ENCODE data around the gene LIME1.

The LIME1 gene

GRCh38 chr20:63706852-63707557, 29.5 kb upstream of the LIME1 start:
- no peak for TF ChIP-seq ZFX (IDR thresholded peaks at IDR 0.05; ENCODE audit: borderline replicate concordance)
- TF ChIP-seq CTCF (IDR thresholded peaks at IDR 0.05) = peak; percentile 54
- peak overlapping the region; percentile 88 for H3K27ac ChIP-seq

GRCh38 chr20:63707558-63708300, 28.7 kb upstream of the LIME1 start, which contains the start of the genes ARFRP1 and ZGPAT:
TSS of gene ARFRP1 (minus strand) at chr20:63707976. CDS start at chr20:63707091, 885 bp downstream.
TSS of gene ZGPAT (plus strand) at chr20:63708039. CDS start at chr20:63708581, 542 bp downstream.
- H3K27ac ChIP-seq = peak within 1 kb of the TSS; percentile 88
- TF ChIP-seq ZFX (IDR thresholded peaks at IDR 0.05; ENCODE audit: borderline replicate concordance) = peak; percentile 98
- TF ChIP-seq CTCF (IDR thresholded peaks at IDR 0.05) = no peak

- TF ChIP-seq CTCF (IDR thresholded peaks at IDR 0.05) = no peak
- no peak for TF ChIP-seq ZFX (IDR thresholded peaks at IDR 0.05; ENCODE audit: borderline replicate concordance)
- peak overlapping the region; percentile 88 for H3K27ac ChIP-seq
Measured at GRCh38 chr20:63708301-63709148, 27.9 kb upstream of the LIME1 start.

GRCh38 chr20:63709149-63709527, 27.3 kb upstream of the LIME1 start:
- H3K27ac ChIP-seq = no peak overlapping the region
- TF ChIP-seq CTCF (IDR thresholded peaks at IDR 0.05) (no peak), ZFX (IDR thresholded peaks at IDR 0.05; ENCODE audit: borderline replicate concordance) (no peak)

- TF ChIP-seq CTCF (IDR thresholded peaks at IDR 0.05) = no peak
- no peak for TF ChIP-seq ZFX (IDR thresholded peaks at IDR 0.05; ENCODE audit: borderline replicate concordance)
- H3K27ac ChIP-seq = no peak overlapping the region
Measured at GRCh38 chr20:63711085-63711645, 25.3 kb upstream of the LIME1 start.

GRCh38 chr20:63712191-63712590, 24.3 kb upstream of the LIME1 start:
- TF ChIP-seq ZFX (IDR thresholded peaks at IDR 0.05; ENCODE audit: borderline replicate concordance) (no peak), CTCF (IDR thresholded peaks at IDR 0.05) (no peak)
- H3K27ac ChIP-seq = no peak overlapping the region
